ENCODE measurements around the gene PRODH2. TPM values are rescaled to one million over a fixed set of nuclear protein-coding genes. Genes with fewer than 3 reads are reported as not detected.
"Not testable (repeated sequence)": the region's sequence is repeated elsewhere in the genome, so short reads cannot be mapped to it uniquely, and the experiment has no call there.

The PRODH2 gene
- total RNA-seq, 6 experiments from 2014 or later: not detected

DNA sequence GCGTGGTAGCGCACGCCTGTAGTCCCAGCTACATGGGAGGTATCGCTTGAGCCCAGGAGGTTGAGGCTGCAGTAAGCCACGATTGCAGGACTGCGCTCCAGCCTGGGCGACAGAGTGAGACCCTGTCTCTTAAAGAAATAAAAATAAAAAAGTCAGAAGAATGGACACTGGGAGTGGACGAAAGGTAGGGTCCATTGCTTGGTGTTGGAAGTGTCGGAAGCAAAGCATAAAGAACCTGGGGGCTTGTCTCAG, 37.7 kb downstream of the PRODH2 start:
- H3K9me3 Mint-ChIP-seq: no peaks in the 10 kb centered on the region
- H3K4me1 Mint-ChIP-seq (ENCODE audit: low read depth): peaks cover 22% of the 10 kb centered on the region
- DNase-seq: no peak
- TF ChIP-seq, protein P1, sequence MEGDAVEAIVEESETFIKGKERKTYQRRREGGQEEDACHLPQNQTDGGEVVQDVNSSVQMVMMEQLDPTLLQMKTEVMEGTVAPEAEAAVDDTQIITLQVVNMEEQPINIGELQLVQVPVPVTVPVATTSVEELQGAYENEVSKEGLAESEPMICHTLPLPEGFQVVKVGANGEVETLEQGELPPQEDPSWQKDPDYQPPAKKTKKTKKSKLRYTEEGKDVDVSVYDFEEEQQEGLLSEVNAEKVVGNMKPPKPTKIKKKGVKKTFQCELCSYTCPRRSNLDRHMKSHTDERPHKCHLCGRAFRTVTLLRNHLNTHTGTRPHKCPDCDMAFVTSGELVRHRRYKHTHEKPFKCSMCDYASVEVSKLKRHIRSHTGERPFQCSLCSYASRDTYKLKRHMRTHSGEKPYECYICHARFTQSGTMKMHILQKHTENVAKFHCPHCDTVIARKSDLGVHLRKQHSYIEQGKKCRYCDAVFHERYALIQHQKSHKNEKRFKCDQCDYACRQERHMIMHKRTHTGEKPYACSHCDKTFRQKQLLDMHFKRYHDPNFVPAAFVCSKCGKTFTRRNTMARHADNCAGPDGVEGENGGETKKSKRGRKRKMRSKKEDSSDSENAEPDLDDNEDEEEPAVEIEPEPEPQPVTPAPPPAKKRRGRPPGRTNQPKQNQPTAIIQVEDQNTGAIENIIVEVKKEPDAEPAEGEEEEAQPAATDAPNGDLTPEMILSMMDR (IDR thresholded peaks at IDR 0.05): no peak
- H3K4me3 Mint-ChIP-seq: peak overlapping the region; percentile 88
- no peak overlapping the region for H3K27ac Mint-ChIP-seq
- H3K27me3 Mint-ChIP-seq (ENCODE audit: insufficient read depth): no peaks in the 10 kb centered on the region; the same call in 1 of the 2 replicates
- H3K36me3 Mint-ChIP-seq (ENCODE audit: low read depth): no peaks in the 10 kb centered on the region; the same call in 1 of the 2 replicates

DNA sequence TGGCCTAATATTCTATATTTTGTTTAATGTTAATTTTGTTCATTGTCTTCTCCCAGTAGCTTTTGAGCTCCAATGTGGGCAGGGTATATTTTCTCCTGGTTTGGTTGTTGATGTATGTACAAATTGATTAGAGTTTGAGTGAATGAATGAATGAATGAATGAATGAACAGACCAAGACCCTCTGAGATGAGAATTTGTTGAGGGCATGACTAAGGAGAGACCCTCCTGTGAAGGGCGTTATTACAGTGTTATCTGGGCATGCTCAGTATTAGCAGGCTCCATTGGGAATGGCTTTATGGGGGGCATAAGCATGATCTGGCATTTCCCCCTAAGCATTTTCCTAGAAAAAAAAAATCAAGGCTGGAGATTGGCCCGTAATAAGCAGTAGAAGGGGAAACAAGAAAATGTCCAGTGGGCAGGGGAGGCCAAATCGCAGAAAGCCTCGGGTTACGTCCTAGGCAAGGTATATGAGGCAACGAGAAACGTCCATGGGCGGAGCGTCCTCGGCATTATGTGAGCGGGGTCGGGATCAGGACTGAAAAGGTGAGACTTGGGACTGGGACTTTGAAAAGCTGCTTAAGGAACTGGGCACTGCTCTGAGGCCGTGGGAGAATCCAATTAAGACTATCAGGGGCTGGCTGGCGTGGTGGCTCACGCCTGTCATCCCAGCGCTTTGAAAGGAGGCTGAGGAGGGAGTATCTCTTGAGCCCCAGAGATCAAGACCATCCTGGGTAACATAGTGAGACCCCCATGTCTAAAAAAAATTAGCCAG, 38.2 kb downstream of the PRODH2 start:
- Mint-ChIP-seq H3K4me1 (ENCODE audit: low read depth) (peaks cover 22% of the 10 kb centered on the region), H3K36me3 (ENCODE audit: low read depth) (no peaks in the 10 kb centered on the region; the same call in 1 of the 2 replicates), H3K9me3 (no peaks in the 10 kb centered on the region), H3K27ac (no peak overlapping the region), H3K27me3 (ENCODE audit: insufficient read depth) (no peaks in the 10 kb centered on the region; the same call in none of the 2 replicates), H3K4me3 (peak overlapping the region; percentile 88)
- TF ChIP-seq, protein P1 (IDR thresholded peaks at IDR 0.05): no peak
- no peak for DNase-seq

DNA sequence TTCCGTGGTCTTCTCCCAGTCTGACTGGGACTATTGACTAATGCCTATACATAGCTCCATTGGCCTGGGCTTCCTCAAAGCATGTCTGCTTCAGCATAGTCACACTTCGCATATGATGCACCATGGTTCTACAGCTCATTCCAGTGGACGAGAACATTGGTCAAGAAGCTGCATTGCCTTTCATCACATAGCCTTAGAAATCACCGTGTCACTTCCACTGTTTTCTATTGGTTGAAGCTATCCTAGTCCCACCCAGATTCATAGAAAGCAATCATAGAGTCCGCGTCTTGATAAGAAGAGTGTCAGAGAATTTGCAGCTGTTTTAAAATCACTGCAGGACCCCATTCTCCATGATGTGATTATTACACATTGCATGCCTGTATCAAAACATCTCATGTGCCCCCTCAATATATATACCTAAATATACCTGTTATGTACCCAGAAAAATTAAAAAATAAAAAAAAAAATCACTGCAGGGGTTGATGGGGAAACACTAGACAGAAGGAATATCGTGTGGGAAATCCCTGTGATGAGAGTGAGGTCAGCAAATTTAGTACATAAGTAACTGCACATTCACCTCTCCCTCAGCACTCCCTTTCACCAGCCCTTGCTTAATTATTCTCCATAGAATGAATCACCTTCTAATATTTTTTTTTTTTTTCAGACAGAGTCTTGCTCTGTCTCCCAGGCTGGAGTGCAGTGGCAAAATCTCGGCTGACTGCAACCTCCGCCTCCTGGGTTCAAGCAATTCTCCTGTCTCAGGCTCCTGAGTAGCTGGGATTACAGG, 39.4 kb downstream of the PRODH2 start:
- DNase-seq: no peak
- H3K36me3 Mint-ChIP-seq (ENCODE audit: low read depth): peaks cover 7% of the 10 kb centered on the region
- H3K4me1 Mint-ChIP-seq (ENCODE audit: low read depth): peaks cover 22% of the 10 kb centered on the region

DNA sequence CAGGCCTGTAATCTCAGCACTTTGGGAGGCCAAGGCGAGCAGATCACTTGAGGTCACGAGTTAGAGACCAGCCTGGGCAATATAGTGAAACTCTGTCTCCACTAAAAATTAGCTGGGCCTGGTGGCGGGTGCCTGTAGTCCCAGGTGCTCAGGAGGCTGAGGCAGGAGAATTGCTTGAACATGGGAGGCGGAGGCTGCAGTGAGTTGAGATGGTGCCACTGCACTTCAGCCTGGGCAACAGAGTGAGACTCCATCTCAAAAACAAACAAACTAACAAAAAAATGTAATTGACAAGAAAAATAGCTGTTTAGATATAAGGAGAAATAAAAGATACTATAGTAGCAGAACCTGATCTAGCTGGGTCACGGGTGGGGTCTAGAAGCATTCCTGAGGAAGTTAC, 40.3 kb downstream of the PRODH2 start:
- H3K4me3 Mint-ChIP-seq; H3K27me3 Mint-ChIP-seq (ENCODE audit: insufficient read depth); H3K36me3 Mint-ChIP-seq (ENCODE audit: low read depth); H3K9me3 Mint-ChIP-seq; H3K27ac Mint-ChIP-seq; DNase-seq: not testable (repeated sequence)
- peaks cover 22% of the 10 kb centered on the region for H3K4me1 Mint-ChIP-seq (ENCODE audit: low read depth)

More for the DNA sequence above, 39.4 kb downstream of the PRODH2 start:
- Mint-ChIP-seq H3K27me3 (ENCODE audit: insufficient read depth) (peaks cover 2% of the 10 kb centered on the region), H3K27ac (no peak overlapping the region), H3K4me3 (no peak overlapping the region), H3K9me3 (no peaks in the 10 kb centered on the region)
- TF ChIP-seq, protein P1 (IDR thresholded peaks at IDR 0.05): no peak

DNA sequence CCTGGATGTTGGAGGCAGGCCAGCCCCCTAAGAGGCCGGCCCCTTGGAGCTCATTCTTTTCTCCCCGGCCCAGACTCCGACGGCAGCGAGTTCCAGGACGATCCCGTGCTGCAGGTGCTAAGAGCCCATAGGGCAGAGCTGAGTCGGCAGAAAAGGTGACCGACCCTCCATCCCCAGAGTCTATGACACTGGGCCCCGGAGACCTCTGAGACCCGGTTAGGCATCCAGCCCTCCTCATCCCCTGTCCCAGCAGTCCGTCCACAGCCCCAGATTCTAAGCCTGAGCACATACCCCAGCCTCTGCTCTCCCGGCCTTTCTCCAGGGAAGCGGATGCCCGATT, 44.6 kb downstream of the PRODH2 start:
- Mint-ChIP-seq H3K36me3 (ENCODE audit: low read depth) (peaks cover 7% of the 10 kb centered on the region), H3K4me3 (no peak overlapping the region), H3K27ac (no peak overlapping the region), H3K9me3 (no peaks in the 10 kb centered on the region), H3K4me1 (ENCODE audit: low read depth) (peaks cover 6% of the 10 kb centered on the region), H3K27me3 (ENCODE audit: insufficient read depth) (peaks cover 2% of the 10 kb centered on the region)
- TF ChIP-seq, protein P1 (IDR thresholded peaks at IDR 0.05): no peak
- no peak for DNase-seq
